ENCODE results near the gene DAPK2. TPM values are rescaled to one million over a fixed set of nuclear protein-coding genes. Genes with fewer than 3 reads are reported as not detected.

The DAPK2 gene
- total RNA-seq (2016; rRNA removed; fragmentation: Illumina TruSeq; extraction: Trizol) (0.14 and 0.33 TPM in 2 replicates), polyA plus RNA-seq (2011; rRNA removed) (0.63 and 1.3 TPM in 2 replicates), polyA minus RNA-seq (2011; rRNA and poly(A)+ RNA removed; ENCODE audit: low replicate concordance) (0.74 and 9.0 TPM in 2 replicates), Bru-seq, nascent RNA (percentile 24 among the genes with signal in this experiment), BruChase-seq, experiment 1, labeled RNA remaining after a 6-hour chase (percentile 25 among the genes with signal in this experiment), BruChase-seq, experiment 2, labeled RNA remaining after a 2-hour chase (percentile 25 among the genes with signal in this experiment)
- not detected in 2 replicates for total RNA-seq (2016; cell fraction: cytosol; rRNA removed; fragmentation: Illumina TruSeq; extraction: Trizol; ENCODE audit: low read depth)
- total RNA-seq (2016; cell fraction: insoluble cytoplasmic fraction; rRNA removed; fragmentation: Illumina TruSeq; extraction: Trizol) = 0.09 TPM in 1 of 2 replicates, not detected in the other
- not detected in 2 replicates for total RNA-seq (2016; cell fraction: membrane; rRNA removed; fragmentation: Illumina TruSeq; extraction: Trizol)
- total RNA-seq (2016; cell fraction: nucleus; rRNA removed; fragmentation: Illumina TruSeq; extraction: Trizol) = not detected in 2 replicates
- 0.43 and 1.0 TPM in 2 replicates for polyA plus RNA-seq (2011; cell fraction: cytosol; rRNA removed)
- 1.5 and 4.0 TPM in 2 replicates for polyA plus RNA-seq (2011; cell fraction: nucleus; rRNA removed)
- polyA plus RNA-seq (2012) = 1.0 and 1.1 TPM in 2 replicates
- polyA plus RNA-seq (2016; cell fraction: cytosol; fragmentation: Illumina TruSeq; extraction: Trizol; ENCODE audit: low read depth) = not detected in 2 replicates
- 0.14 TPM in 1 of 2 replicates, not detected in the other for polyA plus RNA-seq (2016; cell fraction: insoluble cytoplasmic fraction; fragmentation: Illumina TruSeq; extraction: Trizol; ENCODE audit: low read depth)
- not detected in 2 replicates for polyA plus RNA-seq (2016; cell fraction: membrane; fragmentation: Illumina TruSeq; extraction: Trizol; ENCODE audit: low read depth)
- polyA plus RNA-seq (2016; cell fraction: nucleus; fragmentation: Illumina TruSeq; extraction: Trizol; ENCODE audit: insufficient read depth, low read depth) = 0.13 and 0.64 TPM in 2 replicates
- 0.69 and 0.97 TPM in 2 replicates for polyA minus RNA-seq (2011; cell fraction: cytosol; rRNA and poly(A)+ RNA removed)
- 1.5 and 2.6 TPM in 2 replicates for polyA minus RNA-seq (2011; cell fraction: nucleus; rRNA and poly(A)+ RNA removed)
- long read RNA-seq, experiment 1, partial matches to known transcripts = 0 of 1 reads
- long read RNA-seq, experiment 1, other reads (novel, unspliced or antisense) = 0 of 1 reads
- long read RNA-seq, experiment 2, partial matches to known transcripts = 0 of 1 reads
- long read RNA-seq, experiment 2, other reads (novel, unspliced or antisense) = 1 of 1 reads

DNA sequence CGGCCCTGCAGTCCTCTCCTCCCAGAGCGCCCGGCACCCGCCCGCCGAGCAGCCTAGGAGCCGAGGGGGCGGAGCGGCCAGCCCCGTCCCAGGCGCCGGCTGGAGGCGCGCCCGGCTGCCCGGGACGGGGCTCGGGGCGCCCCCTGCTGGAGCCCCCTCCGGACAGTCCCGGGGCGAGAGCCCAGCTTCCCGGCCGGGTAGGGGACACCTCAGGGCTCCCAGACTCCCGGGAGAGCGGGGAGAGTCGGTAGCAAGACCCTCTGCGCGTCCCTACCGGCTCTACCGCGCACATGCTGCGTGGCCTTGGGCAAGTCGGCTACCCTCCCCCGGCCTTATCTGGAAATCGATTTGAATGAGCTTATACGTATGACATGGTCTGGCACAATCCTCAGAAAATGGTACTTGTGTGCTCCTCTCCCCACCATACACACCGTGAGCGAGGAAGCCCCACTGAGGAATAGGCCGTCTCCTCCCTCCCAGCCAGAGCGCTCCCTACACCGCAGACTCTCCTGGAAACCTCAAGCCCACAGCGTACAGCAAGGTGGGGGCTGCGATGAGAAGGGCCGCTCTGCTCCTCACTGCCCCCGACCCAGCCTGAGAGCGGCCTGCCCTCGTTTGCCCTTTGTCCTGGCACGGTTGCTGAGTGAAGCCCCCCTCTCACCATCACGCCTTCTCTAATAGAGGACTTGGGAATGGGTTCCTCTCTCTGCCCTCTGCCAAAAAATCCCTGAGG is at the start of gene DAPK2:
DAPK2 (minus strand) TSS at position 65 of the 733 bp plus-strand sequence. CDS start 6,224 bp downstream, outside the sequence.
- in situ Hi-C loops (cut with HindIII; ENCODE audit: extremely low pct_ligation_motif_present, low pct_unique_long_range_greater_than_20kb) (no loop called here), intact Hi-C loops (cut with micrococcal nuclease; ENCODE audit: unreplicated experiment) (loop anchor here (1.0 kb wide), 1 partner anchor 101 kb away; no protein-coding TSS in a partner anchor)
- Histone ChIP-seq H4K20me1 (ENCODE audit: insufficient read depth, low read length) (no peaks in the 10 kb centered on the region), H2AFZ (ENCODE audit: low read length) (peak within 1 kb of the TSS; percentile 51), H3K9ac (ENCODE audit: insufficient read depth, low read depth, low read length) (peak within 1 kb of the TSS; percentile 33; the same call in 1 of the 2 replicates), H3K9me3 (ENCODE audit: low read length) (no peaks in the 10 kb centered on the region), H3K27me3 (ENCODE audit: control insufficient read depth in 1 of 2, insufficient read depth in 2 of 2, low read length in 2 of 2) (peaks cover 2 to 46% of the 10 kb centered on the region in 2 experiments; a peak in 4 of 5 replicates), H3K4me2 (ENCODE audit: low read depth, low read length) (peak within 1 kb of the TSS; percentile 82), H3K36me3 (replicated peaks in 1 of 2; ENCODE audit: control insufficient read depth in 1 of 2, insufficient read depth in 2 of 2, low read length in 2 of 2) (no peaks in the 10 kb centered on the region), H3K4me3 (replicated peaks in 1 of 3; ENCODE audit: insufficient read depth in 1 of 3, low read depth in 2 of 3, low read length in 3 of 3) (peak within 1 kb of the TSS; percentile 40 to 68 (median 41); a peak in 5 of 6 replicates), H3K4me1 (ENCODE audit: insufficient read depth, low read length) (peaks cover 40% of the 10 kb centered on the region), H3K79me2 (ENCODE audit: insufficient read depth, low read length) (no peaks in the 10 kb centered on the region), H3K27ac (ENCODE audit: extremely low read length, insufficient read depth, low read length) (no peak within 1 kb of the TSS)
- 11% methylated on average over 25 of the region's 50 CpGs for WGBS (ENCODE audit: low lambda C conversion rate)
- no peak for FAIRE-seq
- ATAC-seq = peak; percentile 87
- CTCF ChIA-PET (ENCODE audit: low intra/inter-chr PET ratio, low total read pairs) = interaction anchor here (0.7 to 2.6 kb wide), 4 partner anchors 21 to 156 kb away, joined by 3 to 15 read pairs (median 4); no protein-coding TSS in a partner anchor
- POLR2A ChIA-PET = no interaction called here
- peak; percentile 27 for DNase-seq (ENCODE audit: low spot score)
- BruUV-seq (replicated peaks) = no TSS peak
- TF ChIP-seq HMGXB4 (CRISPR knock-in tag; IDR thresholded peaks at IDR 0.05; ENCODE audit: borderline replicate concordance in 1 of 2, low read depth in 1 of 2) (peak in 1 of 2 experiments; percentile 67; a peak in 1 of 4 replicates), XRCC5 (optimal IDR thresholded peaks at IDR 0.05; ENCODE audit: low read length) (peak; percentile 59), ATF1 (CRISPR knock-in tag; IDR thresholded peaks at IDR 0.05) (no peak), ZNF225 (CRISPR knock-in tag; IDR thresholded peaks at IDR 0.05) (no peak), ZFP36 (IDR thresholded peaks at IDR 0.05; ENCODE audit: borderline replicate concordance, low read depth, low read length, partially characterized antibody) (no peak), SKI (IDR thresholded peaks at IDR 0.05; ENCODE audit: partially characterized antibody) (peak; percentile 39), KDM2A (CRISPR knock-in tag; IDR thresholded peaks at IDR 0.05; ENCODE audit: borderline replicate concordance, low read depth) (0 out of 2 replicates have a peak, but pooled peaks have one; percentile 18), MXI1 (IDR thresholded peaks at IDR 0.05; ENCODE audit: borderline replicate concordance, low read depth, low read length) (0 out of 3 replicates have a peak, but pooled peaks have one; percentile 38), ZNF562 (CRISPR knock-in tag; IDR thresholded peaks at IDR 0.05; ENCODE audit: borderline replicate concordance) (no peak), LCORL (IDR thresholded peaks at IDR 0.05) (no peak), LCORL (CRISPR knock-in tag; IDR thresholded peaks at IDR 0.05) (0 out of 2 replicates have a peak, but pooled peaks have one; percentile 36), RELA (CRISPR knock-in tag; IDR thresholded peaks at IDR 0.05) (no peak), ZNF329 (CRISPR knock-in tag; IDR thresholded peaks at IDR 0.05; ENCODE audit: low read depth) (no peak), FOXK2 (IDR thresholded peaks at IDR 0.05) (no peak), ELF4 (CRISPR knock-in tag; IDR thresholded peaks at IDR 0.05; ENCODE audit: borderline replicate concordance) (no peak), ATAD3A (CRISPR knock-in tag; IDR thresholded peaks at IDR 0.05) (no peak)
- TF ChIP-seq, protein P1, sequence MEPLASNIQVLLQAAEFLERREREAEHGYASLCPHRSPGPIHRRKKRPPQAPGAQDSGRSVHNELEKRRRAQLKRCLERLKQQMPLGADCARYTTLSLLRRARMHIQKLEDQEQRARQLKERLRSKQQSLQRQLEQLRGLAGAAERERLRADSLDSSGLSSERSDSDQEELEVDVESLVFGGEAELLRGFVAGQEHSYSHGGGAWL (CRISPR knock-in tag; IDR thresholded peaks at IDR 0.05) = peak; percentile 8; the same call in 1 of the 2 replicates

Measured in HepG2 (cell line).